K562 (cell line): ENCODE measurements around the gene MPC1. TPM values are rescaled to one million over a fixed set of nuclear protein-coding genes. Genes with fewer than 3 reads are reported as not detected.
A peak's percentile ranks its signal among the peaks of the same experiment; 100 is the strongest.

Experiments used
- BACH1 ChIP-seq: fragments of 200-800 bp; sonication (Bioruptor generic); IDR thresholded peaks from 2 replicates; pipeline ENCODE4 v1.6.1; 2016; ENCODE audit warnings: missing genetic modification characterization, missing compliant biosample characterization
- BCLAF1 ChIP-seq, 2 experiments: fragments of 450-650 bp in 1 of 2; IDR thresholded peaks; 2 replicates each; pipeline ENCODE4 v1.6.1; 2011 to 2017; ENCODE audit warnings: low read depth in 2 of 2, antibody characterized with exemption in 1 of 2, borderline replicate concordance in 1 of 2, low read length in 1 of 2, mild to moderate bottlenecking in 1 of 2, mixed read lengths in 1 of 2; ENCODE audit not compliant: control insufficient read depth in 1 of 2
- HNRNPLL ChIP-seq: fragments of 200-400 bp; formaldehyde crosslinking; IDR thresholded peaks from 2 replicates; pipeline ENCODE4 v1.6.1; 2017; ENCODE audit warnings: low read length, low read depth, mild to moderate bottlenecking; ENCODE audit not compliant: poor library complexity, severe bottlenecking
- NCOA2 ChIP-seq, 2 experiments: fragments of 450-650 bp; IDR thresholded peaks; 2 replicates each; pipeline ENCODE4 v1.6.1; 2018; ENCODE audit warnings: mild to moderate bottlenecking in 2 of 2, moderate library complexity in 1 of 2; ENCODE audit not compliant: partially characterized antibody in 2 of 2
- PRDM10 ChIP-seq: fragments of 450-650 bp; IDR thresholded peaks from 2 replicates; pipeline ENCODE4 v1.6.1; 2018; ENCODE audit not compliant: partially characterized antibody
- PYGO2 ChIP-seq: fragments of 450-650 bp; IDR thresholded peaks from 2 replicates; pipeline ENCODE4 v1.6.1; 2016; ENCODE audit warnings: mild to moderate bottlenecking, missing genetic modification characterization, moderate library complexity, missing compliant biosample characterization
- RAD21 ChIP-seq, 2 experiments: fragments of 250-450 bp in 1 of 2; fragments of 450-650 bp in 1 of 2; sonication (Bioruptor Pico) in 1 of 2; formaldehyde crosslinking in 1 of 2; IDR thresholded peaks in 1 of 2; conservative IDR thresholded peaks in 1 of 2; 2 replicates each; pipeline versions ENCODE4 v1.4.0 to v1.8.0; 2020 to 2022; ENCODE audit warnings: mild to moderate bottlenecking in 2 of 2, moderate library complexity in 1 of 2
- SMAD3 ChIP-seq: fragments of 450-650 bp; formaldehyde crosslinking; conservative IDR thresholded peaks from 2 replicates; pipeline ENCODE4 v1.4.0; 2020; ENCODE audit warnings: mild to moderate bottlenecking
- SOX6 ChIP-seq: fragments of 450-650 bp; IDR thresholded peaks from 2 replicates; pipeline ENCODE4 v1.6.1; 2014; ENCODE audit warnings: mild to moderate bottlenecking
- STAT5B ChIP-seq: fragments of 250-450 bp; sonication (Bioruptor Pico); IDR thresholded peaks from 2 replicates; pipeline ENCODE4 v1.8.0; 2021; ENCODE audit warnings: mild to moderate bottlenecking, inconsistent platforms
- polyA plus RNA-seq, 8 experiments: library from polyadenylated mRNA; depleted of rRNA in 4 of 8; stranded (reverse) in 5 of 8; unstranded in 3 of 8; fragments of >200 nt; fragmentation: Nextera tagmentation in 2 of 8; fragmentation: Illumina TruSeq in 1 of 8; extraction: Ambion mirVana in 2 of 8; extraction: Trizol in 1 of 8; gene quantifications; 2 replicates each; pipeline versions ENCODE4 v1.2.1 to v1.2.3, GENCODE V29; 2011 to 2014; ENCODE audit warnings: inconsistent platforms in 1 of 8, missing spikeins in 1 of 8
- total RNA-seq, 7 experiments: library from RNA; depleted of rRNA in 6 of 7; stranded (reverse); fragments of >200 nt in 6 of 7; fragmentation: Illumina TruSeq in 2 of 7; extraction: Trizol in 2 of 7; gene quantifications; 2 replicates each; pipeline versions ENCODE4 v1.2.1 to v1.2.3, GENCODE V29; 2011 to 2021; ENCODE audit warnings: low replicate concordance in 1 of 7
- TF ChIP-seq, protein P1 (sequence below), 2 experiments: fragments of 450-650 bp; IDR thresholded peaks; 2 replicates each; pipeline ENCODE4 v1.6.1; 2018; ENCODE audit warnings: mild to moderate bottlenecking in 2 of 2, low read depth in 1 of 2; ENCODE audit not compliant: partially characterized antibody in 2 of 2

The MPC1 gene
- total and polyA plus RNA-seq, 9 of the 15 experiments (the other 6 are each of a cell fraction or from before 2014, with no cell fraction given): 78.6 to 185 (median 138) TPM

DNA sequence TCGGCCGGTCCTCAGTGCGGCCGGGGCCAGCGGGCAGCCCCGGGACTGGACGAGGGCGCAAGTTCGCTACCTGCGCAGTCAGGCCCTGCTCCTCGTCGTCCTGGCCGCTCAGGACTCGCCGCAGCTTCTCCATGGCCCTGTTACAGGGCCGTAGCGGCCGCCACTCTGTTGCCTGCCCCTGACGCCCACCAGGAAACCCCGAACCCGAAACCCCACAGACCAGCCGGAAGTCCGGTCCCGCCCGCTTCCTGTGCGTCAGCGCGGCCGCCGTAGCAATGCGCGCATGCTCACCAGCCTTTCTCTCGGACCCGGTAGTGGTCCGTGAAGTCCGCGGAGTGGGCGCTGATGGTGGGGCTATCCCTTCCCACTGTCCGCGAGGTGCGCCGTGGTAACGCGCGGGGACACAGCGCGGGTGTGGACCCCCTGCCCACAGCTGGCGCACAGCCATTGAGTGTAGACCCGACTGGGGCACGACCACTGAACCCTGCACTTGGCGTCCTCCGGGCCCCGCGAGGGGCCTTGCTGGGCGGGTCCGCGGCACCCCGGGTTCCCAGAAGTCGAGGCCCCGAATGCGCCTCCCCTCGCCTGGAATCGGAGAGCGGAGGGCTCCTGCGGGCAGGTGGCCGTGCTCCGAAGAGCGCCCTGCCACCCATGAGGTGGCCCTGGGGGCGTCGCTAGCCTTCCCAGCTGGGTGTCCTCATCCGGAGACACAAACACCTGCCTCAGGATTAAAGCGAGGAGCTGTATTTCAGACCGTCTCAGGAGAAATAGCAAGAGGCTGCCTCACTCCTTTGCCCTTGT lies 40.2 kb downstream of the MPC1 start, which contains the start of gene SFT2D1 (continued):
- TF ChIP-seq PRDM10 (no peak), BACH1 (tag) (no peak), SOX6 (peak; percentile 24; the same call in 1 of the 2 replicates), BCLAF1 (IDR thresholded peaks at IDR 0.05; ENCODE audit: borderline replicate concordance in 1 of 2, control insufficient read depth in 1 of 2, low read depth in 2 of 2, low read length in 1 of 2) (no peak), SMAD3 (CRISPR knock-in tag) (no peak), PYGO2 (no peak), HNRNPLL (peak; percentile 64), NCOA2 (IDR thresholded peaks at IDR 0.05; ENCODE audit: partially characterized antibody in 2 of 2) (no peak), RAD21 (CRISPR knock-in tag; conservative IDR thresholded peaks at IDR 0.05 in 1 of 2, IDR thresholded peaks at IDR 0.05 in 1 of 2) (no peak), STAT5B (CRISPR knock-in tag) (no peak)
- TF ChIP-seq, protein P1, sequence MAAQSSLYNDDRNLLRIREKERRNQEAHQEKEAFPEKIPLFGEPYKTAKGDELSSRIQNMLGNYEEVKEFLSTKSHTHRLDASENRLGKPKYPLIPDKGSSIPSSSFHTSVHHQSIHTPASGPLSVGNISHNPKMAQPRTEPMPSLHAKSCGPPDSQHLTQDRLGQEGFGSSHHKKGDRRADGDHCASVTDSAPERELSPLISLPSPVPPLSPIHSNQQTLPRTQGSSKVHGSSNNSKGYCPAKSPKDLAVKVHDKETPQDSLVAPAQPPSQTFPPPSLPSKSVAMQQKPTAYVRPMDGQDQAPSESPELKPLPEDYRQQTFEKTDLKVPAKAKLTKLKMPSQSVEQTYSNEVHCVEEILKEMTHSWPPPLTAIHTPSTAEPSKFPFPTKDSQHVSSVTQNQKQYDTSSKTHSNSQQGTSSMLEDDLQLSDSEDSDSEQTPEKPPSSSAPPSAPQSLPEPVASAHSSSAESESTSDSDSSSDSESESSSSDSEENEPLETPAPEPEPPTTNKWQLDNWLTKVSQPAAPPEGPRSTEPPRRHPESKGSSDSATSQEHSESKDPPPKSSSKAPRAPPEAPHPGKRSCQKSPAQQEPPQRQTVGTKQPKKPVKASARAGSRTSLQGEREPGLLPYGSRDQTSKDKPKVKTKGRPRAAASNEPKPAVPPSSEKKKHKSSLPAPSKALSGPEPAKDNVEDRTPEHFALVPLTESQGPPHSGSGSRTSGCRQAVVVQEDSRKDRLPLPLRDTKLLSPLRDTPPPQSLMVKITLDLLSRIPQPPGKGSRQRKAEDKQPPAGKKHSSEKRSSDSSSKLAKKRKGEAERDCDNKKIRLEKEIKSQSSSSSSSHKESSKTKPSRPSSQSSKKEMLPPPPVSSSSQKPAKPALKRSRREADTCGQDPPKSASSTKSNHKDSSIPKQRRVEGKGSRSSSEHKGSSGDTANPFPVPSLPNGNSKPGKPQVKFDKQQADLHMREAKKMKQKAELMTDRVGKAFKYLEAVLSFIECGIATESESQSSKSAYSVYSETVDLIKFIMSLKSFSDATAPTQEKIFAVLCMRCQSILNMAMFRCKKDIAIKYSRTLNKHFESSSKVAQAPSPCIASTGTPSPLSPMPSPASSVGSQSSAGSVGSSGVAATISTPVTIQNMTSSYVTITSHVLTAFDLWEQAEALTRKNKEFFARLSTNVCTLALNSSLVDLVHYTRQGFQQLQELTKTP (IDR thresholded peaks at IDR 0.05; ENCODE audit: low read depth in 1 of 2, partially characterized antibody in 2 of 2): no peak
